Gastroesophageal sphincter (tissue), 4 donors: Measurements from ENCODE around the gene ZNF576. TPM values are rescaled to one million over a fixed set of nuclear protein-coding genes. Genes with fewer than 3 reads are reported as not detected.
"Not testable (repeated sequence)": the region's sequence is repeated elsewhere in the genome, so short reads cannot be mapped to it uniquely, and the experiment has no call there.

Experiments used
- ATAC-seq: fragments of 150-250 bp; one replicate; pipeline ENCODE4 v1.9.1; 2016; ENCODE audit warnings: mild to moderate bottlenecking, moderate library complexity
- H3K27ac ChIP-seq, 4 donors: fragments of 200-600 bp; sonication (generic) in 3 of 4; 1 replicate in 3 of 4; 2 replicates in 1 of 4; pipeline ENCODE4 v1.5.1; 2016 to 2019
- H3K27me3 ChIP-seq: fragments of 200-600 bp; sonication (generic); one replicate; pipeline ENCODE4 v1.5.1; 2019
- H3K36me3 ChIP-seq, 2 donors: fragments of 200-600 bp; sonication (generic); one replicate each; pipeline ENCODE4 v1.5.1; 2019; ENCODE audit warnings: control low read depth in 1 of 2
- H3K4me1 ChIP-seq, 3 donors: fragments of 200-600 bp; sonication (generic); 1 replicate in 2 of 3; 2 replicates in 1 of 3; pipeline ENCODE4 v1.5.1; 2016 to 2019; ENCODE audit warnings: control low read depth in 2 of 3
- H3K4me3 ChIP-seq, 2 donors: fragments of 200-600 bp; sonication (generic); one replicate each; pipeline ENCODE4 v1.5.1; 2019; ENCODE audit warnings: mild to moderate bottlenecking in 1 of 2, moderate library complexity in 1 of 2
- H3K9me3 ChIP-seq, 3 donors: fragments of 200-600 bp; sonication (generic); one replicate each; pipeline ENCODE4 v1.5.1; 2017 to 2019; ENCODE audit warnings: control low read depth in 2 of 3
- EP300 ChIP-seq: sonication (generic); formaldehyde crosslinking; IDR thresholded peaks from one replicate; pipeline ENCODE4 v1.6.1; 2017; ENCODE audit warnings: antibody characterized with exemption, mild to moderate bottlenecking
- POLR2A ChIP-seq, 2 donors: fragments of 450-650 bp; IDR thresholded peaks; one replicate each; pipeline ENCODE4 v1.6.1; 2017; ENCODE audit warnings: antibody characterized with exemption in 2 of 2, mild to moderate bottlenecking in 2 of 2, moderate library complexity in 1 of 2
- POLR2AphosphoS5 ChIP-seq: sonication (generic); formaldehyde crosslinking; IDR thresholded peaks from one replicate; pipeline ENCODE4 v1.6.1; 2017; ENCODE audit warnings: antibody characterized with exemption
- WGBS, 2 donors: methylation state at CpG; one replicate each; pipeline ENCODE4 v1.1.5; 2018; ENCODE audit warnings: low coverage in 1 of 2; 5-methylcytosine and 5-hydroxymethylcytosine counted together
- total RNA-seq, 4 donors: library from RNA; depleted of rRNA; stranded (reverse); fragments of >200 nt; gene quantifications; one replicate each; pipeline ENCODE4 v1.1.0, GENCODE V29; 2016
- TF ChIP-seq, protein P1 (sequence below), 4 experiments: fragments of 200-600 bp in 2 of 4; fragments of 450-650 bp in 2 of 4; sonication (generic) in 1 of 4; IDR thresholded peaks; one replicate each; pipeline ENCODE4 v1.5.1; 2017 to 2019; ENCODE audit warnings: antibody characterized with exemption in 4 of 4, mild to moderate bottlenecking in 2 of 4, moderate library complexity in 2 of 4

Gene ZNF576
- total RNA-seq, 4 donors from 2014 or later, result 10.8 to 19.9 (median 14.2) TPM

DNA sequence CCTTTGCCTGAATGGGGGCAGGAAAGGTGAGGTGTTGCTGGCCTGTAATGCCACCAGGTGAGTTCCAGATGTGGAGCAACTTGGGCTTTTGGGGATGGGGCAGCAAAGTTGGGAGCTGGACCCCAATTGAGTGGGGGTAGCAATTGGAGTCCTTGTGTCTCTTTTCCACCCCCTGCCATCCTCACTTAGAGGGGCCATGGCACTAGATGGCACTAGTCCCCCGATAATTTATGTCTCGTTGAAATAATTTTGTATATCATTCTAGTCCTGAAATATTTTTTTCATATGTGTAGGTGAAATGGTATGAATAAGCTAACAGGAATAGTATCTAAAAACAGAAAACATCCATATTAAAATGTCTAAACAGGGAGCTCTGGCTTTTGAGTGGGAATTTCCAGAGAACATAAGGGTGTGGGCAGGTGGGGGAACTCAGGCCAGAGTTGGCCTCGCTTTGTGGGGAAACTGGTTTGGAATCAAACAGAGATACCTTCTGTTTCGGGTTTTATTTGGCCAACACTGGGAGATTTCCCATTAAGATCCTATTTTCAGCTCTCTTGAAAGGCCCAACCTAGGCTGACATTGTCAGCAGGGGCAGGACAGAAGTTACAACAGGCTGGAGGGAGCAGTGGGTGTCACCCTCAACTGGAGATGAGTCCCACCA lies 3.4 kb downstream of the ZNF576 start:
- no peak overlapping the region for H3K27ac ChIP-seq

DNA sequence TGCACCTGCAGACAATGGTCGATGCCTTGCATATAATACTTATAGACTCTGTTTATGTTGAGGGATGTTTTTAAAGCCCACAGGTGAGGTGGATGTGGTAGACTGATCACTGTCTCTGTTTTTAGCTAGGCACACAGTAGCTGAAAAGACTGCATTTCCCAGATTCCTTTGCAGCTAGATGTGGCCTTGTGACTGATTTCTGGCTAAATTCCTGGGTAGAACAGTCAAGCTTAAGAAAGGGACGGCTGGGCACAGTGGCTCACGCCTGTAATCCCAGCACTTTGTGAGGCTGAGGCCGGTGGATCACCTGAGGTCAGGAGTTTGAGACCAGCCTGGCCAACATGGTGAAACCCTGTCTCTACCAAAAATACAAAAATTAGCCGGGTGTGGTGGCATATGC lies 3.9 kb downstream of the ZNF576 start:
- ATAC-seq, H3K27ac ChIP-seq, H3K4me3 ChIP-seq, H3K27me3 ChIP-seq, H3K9me3 ChIP-seq: not testable (repeated sequence)
- peaks cover 5 to 23% (median 11%) of the 10 kb centered on the region in 3 donors for H3K4me1 ChIP-seq
- peaks cover 0 to 54% of the 10 kb centered on the region in 2 donors for H3K36me3 ChIP-seq
- 17 to 28% methylated on average over 2 of the region's 5 CpGs for WGBS, 2 donors

More for the DNA sequence above, 3.4 kb downstream of the ZNF576 start:
- H3K27me3 ChIP-seq, result no peaks in the 10 kb centered on the region
- H3K36me3 ChIP-seq, result peaks cover 0 to 53% of the 10 kb centered on the region in 2 donors
- no peak overlapping the region for H3K4me3 ChIP-seq
- H3K4me1 ChIP-seq, result peaks cover 5 to 28% (median 13%) of the 10 kb centered on the region in 3 donors
- no peak for TF ChIP-seq POLR2A (IDR thresholded peaks at IDR 0.05)
- TF ChIP-seq, protein P1, sequence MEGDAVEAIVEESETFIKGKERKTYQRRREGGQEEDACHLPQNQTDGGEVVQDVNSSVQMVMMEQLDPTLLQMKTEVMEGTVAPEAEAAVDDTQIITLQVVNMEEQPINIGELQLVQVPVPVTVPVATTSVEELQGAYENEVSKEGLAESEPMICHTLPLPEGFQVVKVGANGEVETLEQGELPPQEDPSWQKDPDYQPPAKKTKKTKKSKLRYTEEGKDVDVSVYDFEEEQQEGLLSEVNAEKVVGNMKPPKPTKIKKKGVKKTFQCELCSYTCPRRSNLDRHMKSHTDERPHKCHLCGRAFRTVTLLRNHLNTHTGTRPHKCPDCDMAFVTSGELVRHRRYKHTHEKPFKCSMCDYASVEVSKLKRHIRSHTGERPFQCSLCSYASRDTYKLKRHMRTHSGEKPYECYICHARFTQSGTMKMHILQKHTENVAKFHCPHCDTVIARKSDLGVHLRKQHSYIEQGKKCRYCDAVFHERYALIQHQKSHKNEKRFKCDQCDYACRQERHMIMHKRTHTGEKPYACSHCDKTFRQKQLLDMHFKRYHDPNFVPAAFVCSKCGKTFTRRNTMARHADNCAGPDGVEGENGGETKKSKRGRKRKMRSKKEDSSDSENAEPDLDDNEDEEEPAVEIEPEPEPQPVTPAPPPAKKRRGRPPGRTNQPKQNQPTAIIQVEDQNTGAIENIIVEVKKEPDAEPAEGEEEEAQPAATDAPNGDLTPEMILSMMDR (IDR thresholded peaks at IDR 0.05), result no peak
- no peak for TF ChIP-seq POLR2AphosphoS5
- no peak for TF ChIP-seq EP300
- 59 to 63% methylated on average over 4 of the region's 4 CpGs for WGBS, 2 donors
- H3K9me3 ChIP-seq, result no peaks in the 10 kb centered on the region
- no peak for ATAC-seq

DNA sequence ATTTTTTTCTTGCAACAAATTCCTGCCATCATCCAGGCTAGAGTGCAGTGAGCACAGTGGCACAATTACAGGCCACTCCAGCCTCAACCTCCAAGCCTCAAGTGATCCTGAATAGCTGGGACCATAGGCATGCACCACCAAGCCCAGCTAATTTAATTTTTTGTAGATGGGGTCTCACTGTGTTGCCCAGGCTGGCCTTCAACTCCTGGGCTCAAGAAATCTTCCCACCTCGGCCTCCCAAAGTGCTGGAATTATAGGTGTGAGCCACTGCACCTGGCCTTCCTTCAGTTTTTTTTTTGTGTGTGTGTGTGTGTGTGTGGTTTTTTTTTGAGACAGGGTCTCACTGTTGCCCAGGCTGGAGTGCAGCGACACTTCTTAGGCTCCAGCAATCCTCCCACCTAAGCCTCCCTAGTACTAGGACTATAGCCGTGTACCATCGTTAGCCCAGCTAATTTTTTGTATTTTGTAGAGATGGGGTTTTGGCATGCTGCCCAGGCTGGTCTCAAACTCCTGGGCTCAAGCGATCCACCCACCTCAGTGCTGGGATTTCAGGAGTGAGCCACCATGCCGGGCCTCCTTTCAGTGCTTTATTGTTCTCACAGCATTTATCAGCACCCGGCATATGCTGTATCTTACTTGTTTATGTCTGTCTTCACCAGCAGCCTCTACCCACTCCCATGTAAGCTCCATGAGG lies 9.6 kb downstream of the ZNF576 start:
- no peak overlapping the region for H3K4me3 ChIP-seq
- no peaks in the 10 kb centered on the region for H3K9me3 ChIP-seq
- no peak overlapping the region for H3K27ac ChIP-seq
- peaks cover 0 to 49% of the 10 kb centered on the region in 2 donors for H3K36me3 ChIP-seq
- no peaks in the 10 kb centered on the region for H3K4me1 ChIP-seq
- no peaks in the 10 kb centered on the region for H3K27me3 ChIP-seq
- 63 to 72% methylated on average over 7 of the region's 7 CpGs for WGBS, 2 donors
- ATAC-seq, result no peak
- TF ChIP-seq POLR2A (IDR thresholded peaks at IDR 0.05), result no peak
- no peak for TF ChIP-seq EP300
- TF ChIP-seq POLR2AphosphoS5, result no peak
- TF ChIP-seq, protein P1 (IDR thresholded peaks at IDR 0.05), result no peak

DNA sequence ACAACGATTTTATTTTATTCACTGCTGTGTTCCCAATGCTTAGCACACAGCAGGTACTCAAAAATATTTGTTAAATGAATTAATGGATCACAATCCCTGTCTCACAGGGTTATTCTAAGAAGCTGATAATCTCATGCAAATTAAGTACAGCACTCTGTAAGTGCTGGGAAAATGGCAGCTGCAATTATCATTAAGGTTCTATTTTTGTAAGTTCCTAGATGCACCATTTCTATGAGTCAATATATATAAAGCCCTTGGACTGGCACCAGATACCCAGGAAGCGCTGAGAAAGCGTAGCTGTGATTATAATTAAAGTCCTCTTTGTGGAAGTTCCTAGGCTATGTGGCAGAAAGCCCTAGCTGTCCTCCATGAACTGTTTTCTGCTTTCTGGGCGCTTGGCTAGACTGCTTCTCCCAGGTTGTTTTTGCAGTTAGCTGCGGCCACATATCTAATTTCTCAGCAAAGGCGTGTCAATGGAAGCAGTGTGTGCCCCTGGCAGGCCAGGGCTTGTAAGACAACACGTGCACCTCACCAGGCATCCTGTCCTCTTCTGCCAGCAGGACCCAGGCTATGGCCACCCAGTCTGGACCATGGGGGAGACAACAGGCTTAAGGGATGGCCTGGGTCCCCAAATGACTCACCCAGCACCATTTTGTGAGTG lies 10.3 kb downstream of the ZNF576 start:
- H3K9me3 ChIP-seq, result no peaks in the 10 kb centered on the region
- H3K36me3 ChIP-seq, result peaks cover 0 to 49% of the 10 kb centered on the region in 2 donors
- TF ChIP-seq EP300 (no peak), POLR2AphosphoS5 (no peak), POLR2A (IDR thresholded peaks at IDR 0.05) (no peak)
- TF ChIP-seq, protein P1 (IDR thresholded peaks at IDR 0.05), result no peak
- no peak overlapping the region for H3K27ac ChIP-seq
- no peak overlapping the region for H3K4me3 ChIP-seq
- ATAC-seq, result no peak
- H3K4me1 ChIP-seq, result no peaks in the 10 kb centered on the region
- 81 to 92% methylated on average over 3 to 6 of the region's 7 CpGs for WGBS, 2 donors
- H3K27me3 ChIP-seq, result no peaks in the 10 kb centered on the region
